Thoracic aorta endothelial cell (primary cell): Measurements from ENCODE around the gene ZFAND2B. TPM values are rescaled to one million over a fixed set of nuclear protein-coding genes. Genes with fewer than 3 reads are reported as not detected.

Experiments used
- total RNA-seq: library from RNA; depleted of rRNA; stranded (reverse); fragments of >200 nt; gene quantifications from 2 replicates; pipeline ENCODE4 v1.2.3, GENCODE V29; 2012

The ZFAND2B gene
- total RNA-seq: 13.8 and 13.9 TPM in 2 replicates

GRCh38 chr2:219206328-219207133, at the start of gene ZFAND2B:
Gene ZFAND2B (plus strand): TSS chr2:219206782. CDS start chr2:219206988, 206 bp downstream.

GRCh38 chr2:219160186-219161017, 46.2 kb upstream of the ZFAND2B start, which contains the start of gene NHEJ1:
Gene NHEJ1 (minus strand): TSS chr2:219160815. CDS start chr2:219158362, 2,453 bp downstream.

GRCh38 chr2:219169930-219170654, 36.5 kb upstream of the ZFAND2B start, which contains the start of gene SLC23A3:
Gene SLC23A3 (minus strand): TSS chr2:219170029. CDS start chr2:219169984, 45 bp downstream.

GRCh38 chr2:219176818-219177551, 29.6 kb upstream of the ZFAND2B start, which contains the start of gene CNPPD1:
Gene CNPPD1 (minus strand): TSS chr2:219176925. CDS start chr2:219176828, 97 bp downstream.

GRCh38 chr2:219177552-219178376, 28.8 kb upstream of the ZFAND2B start, which contains the start of gene RETREG2:
Gene RETREG2 (plus strand): TSS chr2:219178275. CDS start chr2:219178353, 78 bp downstream.

GRCh38 chr2:219218732-219219701, 12.4 kb downstream of the ZFAND2B start, which contains the start of gene ABCB6:
Gene ABCB6 (minus strand): TSS chr2:219218958. CDS start chr2:219218673, 285 bp downstream.

GRCh38 chr2:219229305-219230058, 22.9 kb downstream of the ZFAND2B start, which contains the start of the genes ANKZF1 and ATG9A:
Gene ANKZF1 (plus strand): TSS chr2:219229806. CDS start chr2:219230258, 452 bp downstream.
Gene ATG9A (minus strand): TSS chr2:219229636. CDS start chr2:219228024, 1,612 bp downstream.

GRCh38 chr2:219245148-219245898, 38.7 kb downstream of the ZFAND2B start, which contains the start of the genes GLB1L and STK16:
Gene GLB1L (minus strand): TSS chr2:219245444. CDS start chr2:219243573, 1,871 bp downstream.
Gene STK16 (plus strand): TSS chr2:219245479. CDS start chr2:219246000, 521 bp downstream.

GRCh38 chr2:219252900-219253752, 46.5 kb downstream of the ZFAND2B start, which contains the start of gene TUBA4B:
Gene TUBA4B (plus strand): TSS chr2:219253243. CDS start chr2:219253408, 165 bp downstream.

GRCh38 chr2:219253753-219254589, 47.4 kb downstream of the ZFAND2B start, which contains the start of gene TUBA4A:
Gene TUBA4A (minus strand): TSS chr2:219253918. CDS start chr2:219253858, 60 bp downstream.

Other genes with a start within 250 kb of the ZFAND2B start
- not detected in 2 replicates for gene CDK5R2, start 247.1 kb upstream of the ZFAND2B start, total RNA-seq
- not detected in 2 replicates for gene FEV, start 221.6 kb upstream of the ZFAND2B start, total RNA-seq
- gene CRYBA2, start 213.4 kb upstream of the ZFAND2B start, total RNA-seq: not detected in 2 replicates
- gene CFAP65, start 165.3 kb upstream of the ZFAND2B start, total RNA-seq: not detected in 2 replicates
- gene IHH, start 145.9 kb upstream of the ZFAND2B start, total RNA-seq: 0.13 TPM in 1 of 2 replicates, not detected in the other
- gene NHEJ1, start 46.0 kb upstream of the ZFAND2B start, total RNA-seq: 21.4 and 21.9 TPM in 2 replicates
- gene SLC23A3, start 36.8 kb upstream of the ZFAND2B start, total RNA-seq: 1.8 and 2.1 TPM in 2 replicates
- 19.5 and 20.2 TPM in 2 replicates for gene CNPPD1, start 29.9 kb upstream of the ZFAND2B start, total RNA-seq
- 46.5 and 54.5 TPM in 2 replicates for gene RETREG2, start 28.5 kb upstream of the ZFAND2B start, total RNA-seq
- 22.3 and 25.8 TPM in 2 replicates for gene ABCB6, start 12.2 kb downstream of the ZFAND2B start, total RNA-seq
- gene ATG9A, start 22.9 kb downstream of the ZFAND2B start, total RNA-seq: 39.1 and 67.8 TPM in 2 replicates
- gene ANKZF1, start 23.0 kb downstream of the ZFAND2B start, total RNA-seq: 29.2 and 29.9 TPM in 2 replicates
- gene GLB1L, start 38.7 kb downstream of the ZFAND2B start, total RNA-seq: 5.0 and 5.1 TPM in 2 replicates
- gene STK16, start 38.7 kb downstream of the ZFAND2B start, total RNA-seq: 19.5 and 29.9 TPM in 2 replicates
- gene TUBA4B, start 46.5 kb downstream of the ZFAND2B start, total RNA-seq: not detected in 2 replicates
- gene TUBA4A, start 47.1 kb downstream of the ZFAND2B start, total RNA-seq: 50.7 and 51.4 TPM in 2 replicates
- gene DNAJB2, start 72.6 kb downstream of the ZFAND2B start, total RNA-seq: 13.7 and 15.4 TPM in 2 replicates
- gene PTPRN, start 102.6 kb downstream of the ZFAND2B start, total RNA-seq: not detected in 2 replicates
- not detected in 2 replicates for gene RESP18, start 126.0 kb downstream of the ZFAND2B start, total RNA-seq
- 29.8 and 40.6 TPM in 2 replicates for gene DNPEP, start 181.1 kb downstream of the ZFAND2B start, total RNA-seq
- gene DES, start 211.6 kb downstream of the ZFAND2B start, total RNA-seq: not detected in 2 replicates
- 0.43 and 0.80 TPM in 2 replicates for gene SPEG, start 228.1 kb downstream of the ZFAND2B start, total RNA-seq